Large intestine (tissue), 3 donors: ENCODE data around the gene SORCS2. TPM values are rescaled to one million over a fixed set of nuclear protein-coding genes. Genes with fewer than 3 reads are reported as not detected.
A peak's percentile ranks its signal among the peaks of the same experiment; 100 is the strongest.

Source experiments
- DNase-seq, 2 donors: peaks; one replicate each; pipeline versions ENCODE4 v3.0.0 to v3.0.0-alpha.2; 2013
- H3K27ac ChIP-seq: one replicate; pipeline ENCODE4 v1.5.1; 2013; ENCODE audit warnings: low read length
- H3K27me3 ChIP-seq: 2 replicates; pipeline ENCODE4 v1.6.1; 2013; ENCODE audit warnings: low read length; ENCODE audit not compliant: control insufficient read depth, insufficient read depth
- H3K36me3 ChIP-seq: 2 replicates; pipeline ENCODE4 v1.6.1; 2013; ENCODE audit warnings: low read length; ENCODE audit not compliant: control insufficient read depth, insufficient read depth
- H3K4me1 ChIP-seq: one replicate; pipeline ENCODE4 v1.6.1; 2013; ENCODE audit warnings: low read length; ENCODE audit not compliant: control insufficient read depth, insufficient read depth
- H3K4me3 ChIP-seq: one replicate; pipeline ENCODE4 v1.5.1; 2013; ENCODE audit warnings: low read length
- H3K9me3 ChIP-seq: one replicate; pipeline ENCODE4 v1.6.1; 2013; ENCODE audit warnings: mild to moderate bottlenecking, low read depth, low read length, moderate library complexity; ENCODE audit not compliant: control insufficient read depth
- WGBS: methylation state at CpG from one replicate; pipeline ENCODE4 v1.1.5; 2013; ENCODE audit warnings: low lambda C conversion rate; ENCODE audit not compliant: insufficient coverage; 5-methylcytosine and 5-hydroxymethylcytosine counted together
- polyA plus RNA-seq: library from polyadenylated mRNA; unstranded; fragments of 120-200 nt; gene quantifications from one replicate; pipeline ENCODE4 v1.2.1, GENCODE V29; 2013

SORCS2 gene
- polyA plus RNA-seq, 1 donor = 3.6 TPM

DNA sequence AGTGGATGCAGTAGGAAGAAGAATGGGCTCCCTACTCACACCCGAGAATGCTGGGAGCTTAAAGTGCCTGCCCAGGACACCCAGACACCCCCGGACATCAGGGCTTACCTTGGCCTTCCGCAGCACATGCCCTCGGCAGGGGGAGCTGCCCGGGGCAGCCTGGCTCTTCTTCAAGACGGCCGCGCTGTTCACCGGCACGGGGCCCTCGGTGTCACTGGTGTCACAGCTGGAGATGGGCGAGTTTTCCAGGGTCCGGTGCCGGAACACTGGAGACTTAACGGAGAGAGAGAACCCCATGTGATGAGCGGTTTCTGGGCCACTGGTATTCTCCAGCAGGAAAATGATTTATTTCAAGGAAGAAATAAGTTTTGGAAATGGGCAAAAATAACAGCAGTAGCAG lies 576.4 kb downstream of the SORCS2 start:
- WGBS = 91% methylated on average over 4 of the region's 16 CpGs
- H3K36me3 ChIP-seq = peaks cover 82% of the 10 kb centered on the region

DNA sequence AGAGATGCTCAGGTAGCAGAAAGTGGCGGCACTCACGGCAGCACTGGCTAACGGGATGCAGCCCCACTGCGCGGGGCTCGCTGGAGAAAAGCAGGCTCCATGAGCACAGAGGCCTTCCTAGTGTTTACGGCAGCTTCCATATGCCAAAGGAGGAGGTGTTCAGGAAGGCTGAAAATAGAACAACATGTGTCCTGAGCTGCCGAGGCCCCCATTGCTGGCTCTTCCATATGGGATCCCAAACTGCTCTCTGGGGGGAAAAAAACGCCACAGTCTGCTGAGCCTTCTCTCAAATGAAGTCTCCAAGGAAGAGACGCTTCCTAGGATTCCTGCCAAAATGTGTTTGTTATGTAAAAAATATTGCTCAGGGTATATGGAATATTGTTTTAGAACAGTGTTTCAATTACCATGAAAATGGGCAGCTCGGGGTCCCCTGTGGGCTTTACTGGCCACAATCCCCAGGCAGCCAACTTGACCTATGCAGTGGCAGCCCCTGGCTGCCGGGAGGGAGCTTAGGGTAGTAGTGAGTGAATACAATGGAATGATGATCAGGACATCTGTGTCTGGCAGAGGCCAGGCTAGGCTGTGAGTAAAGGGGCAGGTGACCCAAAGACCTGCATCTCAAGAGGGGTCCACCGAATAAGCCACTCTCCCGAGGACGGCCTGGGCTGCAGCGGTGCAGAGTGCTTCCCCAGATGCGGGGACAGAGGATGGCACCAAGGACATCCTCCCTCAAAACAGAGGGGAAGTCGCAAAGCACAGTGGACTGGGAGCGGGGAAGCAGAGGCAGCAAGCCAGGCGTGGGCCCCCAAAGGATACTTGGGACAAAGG lies 577.3 kb downstream of the SORCS2 start:
- Histone ChIP-seq H3K9me3 (no peaks in the 10 kb centered on the region), H3K27me3 (no peaks in the 10 kb centered on the region), H3K36me3 (peaks cover 85% of the 10 kb centered on the region), H3K27ac (no peak overlapping the region), H3K4me1 (peaks cover 29% of the 10 kb centered on the region), H3K4me3 (no peak overlapping the region)
- WGBS = 100% methylated on average over 1 of the region's 20 CpGs
- DNase-seq = no peak

More for the DNA sequence above, 576.4 kb downstream of the SORCS2 start:
- Histone ChIP-seq H3K4me3 (no peak overlapping the region), H3K27ac (no peak overlapping the region), H3K27me3 (no peaks in the 10 kb centered on the region), H3K4me1 (peaks cover 26% of the 10 kb centered on the region), H3K9me3 (no peaks in the 10 kb centered on the region)
- DNase-seq = no peak

DNA sequence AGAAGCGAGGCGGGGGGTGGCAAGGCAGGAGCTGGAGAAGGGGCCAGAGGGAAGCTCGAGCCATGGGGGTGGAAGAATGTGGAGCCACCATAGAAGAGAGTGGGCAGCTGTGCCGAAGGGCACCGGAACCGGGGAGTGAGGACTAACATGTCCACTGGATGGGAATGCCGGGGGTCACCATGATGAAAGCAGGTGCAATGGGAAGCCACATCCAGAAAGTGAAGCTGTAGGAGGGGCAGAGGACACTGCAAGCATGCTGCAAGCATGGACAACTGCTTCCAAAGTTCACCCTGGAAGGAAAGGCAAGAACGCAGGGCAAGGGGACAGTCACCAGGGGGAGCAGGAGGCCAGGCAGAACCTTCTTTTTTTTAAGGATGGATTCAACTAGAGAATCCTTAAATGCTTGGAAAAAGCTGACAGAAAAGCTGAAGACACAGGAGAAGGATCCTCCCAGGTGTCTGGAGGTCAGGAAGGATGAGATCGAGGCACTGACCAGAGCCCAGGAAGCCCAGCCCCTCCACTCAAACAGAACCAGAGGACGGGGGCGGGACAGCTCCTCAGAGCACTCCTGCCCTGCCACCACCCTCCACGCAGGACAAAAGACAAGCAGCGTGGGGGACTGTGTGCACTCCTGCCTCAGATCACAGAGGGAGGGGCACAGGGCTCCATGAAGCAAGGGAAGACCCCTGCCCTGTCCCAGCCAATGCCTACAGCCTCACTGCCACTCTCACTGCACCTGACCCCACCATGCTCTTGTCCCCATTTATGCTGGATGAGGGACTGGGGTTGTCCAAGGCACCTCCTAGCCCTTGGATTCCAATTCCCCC lies 578.1 kb downstream of the SORCS2 start:
- peak; percentile 63 to 64 for DNase-seq
- no CpG with 5 or more reads among the region's 13 CpGs for WGBS
- Histone ChIP-seq H3K9me3 (no peaks in the 10 kb centered on the region), H3K27ac (no peak overlapping the region), H3K36me3 (peaks cover 85% of the 10 kb centered on the region), H3K4me3 (no peak overlapping the region), H3K27me3 (no peaks in the 10 kb centered on the region), H3K4me1 (peaks cover 29% of the 10 kb centered on the region)

DNA sequence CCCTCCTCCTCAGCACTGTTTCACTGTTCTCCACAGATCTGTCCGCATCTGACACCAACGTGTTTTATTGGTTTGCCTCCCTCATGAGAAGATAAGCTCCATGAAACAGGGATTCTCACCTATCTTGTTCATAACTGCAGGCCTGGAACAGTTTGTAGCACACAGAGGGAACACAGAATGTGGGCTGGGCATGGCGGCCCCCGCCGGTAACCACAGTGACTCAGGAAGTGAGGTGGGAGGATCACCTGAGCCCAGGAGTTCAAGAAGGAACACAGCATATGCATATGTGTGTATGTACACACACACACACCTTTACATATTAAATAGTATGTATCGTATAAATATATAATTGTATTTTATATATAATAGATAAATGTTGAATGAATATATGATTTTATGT lies 578.7 kb downstream of the SORCS2 start:
- H3K4me3 ChIP-seq = no peak overlapping the region
- no peaks in the 10 kb centered on the region for H3K9me3 ChIP-seq
- WGBS = no CpG with 5 or more reads among the region's 6 CpGs
- H3K27ac ChIP-seq = no peak overlapping the region
- no peaks in the 10 kb centered on the region for H3K27me3 ChIP-seq
- DNase-seq = peak in 1 of 2 donors; percentile 41
- H3K4me1 ChIP-seq = peaks cover 29% of the 10 kb centered on the region
- peaks cover 84% of the 10 kb centered on the region for H3K36me3 ChIP-seq

DNA sequence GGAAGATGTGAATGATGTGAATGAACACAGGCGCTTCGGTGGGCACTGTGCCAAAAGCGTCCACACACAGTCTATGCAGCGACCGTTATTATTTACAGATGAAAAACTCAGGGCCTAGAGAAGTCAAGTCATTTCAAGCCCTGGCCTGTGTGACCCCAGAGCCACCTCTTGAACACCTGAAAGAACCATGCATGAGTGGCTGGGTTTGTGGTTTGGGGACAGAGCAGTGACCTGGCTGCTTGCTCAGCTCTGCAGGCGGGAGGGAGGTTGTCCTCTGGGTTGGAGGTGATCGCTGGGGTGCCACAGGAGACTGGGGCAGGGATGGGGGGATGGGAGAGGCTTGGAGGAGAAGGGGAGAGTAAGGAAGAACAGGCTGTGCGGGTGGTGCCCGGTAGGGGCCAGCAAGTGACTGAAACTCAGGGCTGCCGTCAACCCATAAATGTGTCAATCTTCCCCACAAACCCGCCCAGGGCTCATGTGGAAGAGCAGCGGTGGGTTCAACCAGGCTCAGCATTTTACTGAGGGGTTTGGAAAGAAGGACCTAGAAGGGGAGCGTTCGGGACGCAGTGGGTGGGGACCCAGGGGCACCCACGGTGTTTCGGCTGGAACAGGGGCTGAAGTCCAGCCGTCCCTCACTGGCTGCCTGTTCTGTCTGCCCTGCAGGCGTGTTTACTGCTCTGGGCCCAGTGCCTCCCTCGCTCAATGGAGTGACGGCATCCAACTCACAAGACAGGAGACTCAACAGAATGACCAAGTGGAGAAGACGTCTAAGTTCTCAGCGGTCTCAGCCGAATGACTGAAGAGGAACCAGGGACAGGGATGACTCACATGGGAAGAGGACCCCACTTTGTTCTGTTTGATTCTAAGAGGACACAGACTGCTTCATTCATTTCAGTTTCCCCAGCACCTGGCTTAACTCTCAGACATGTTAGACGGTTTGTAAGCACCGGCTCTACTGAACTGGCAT lies 579.5 kb downstream of the SORCS2 start:
- peaks cover 29% of the 10 kb centered on the region for H3K4me1 ChIP-seq
- H3K27ac ChIP-seq = peak overlapping the region; percentile 39
- H3K36me3 ChIP-seq = peaks cover 81% of the 10 kb centered on the region
- H3K27me3 ChIP-seq = no peaks in the 10 kb centered on the region
- no peak overlapping the region for H3K4me3 ChIP-seq
- DNase-seq = peak; percentile 82 to 91
- WGBS = 0% methylated on average over 2 of the region's 26 CpGs
- H3K9me3 ChIP-seq = no peaks in the 10 kb centered on the region

DNA sequence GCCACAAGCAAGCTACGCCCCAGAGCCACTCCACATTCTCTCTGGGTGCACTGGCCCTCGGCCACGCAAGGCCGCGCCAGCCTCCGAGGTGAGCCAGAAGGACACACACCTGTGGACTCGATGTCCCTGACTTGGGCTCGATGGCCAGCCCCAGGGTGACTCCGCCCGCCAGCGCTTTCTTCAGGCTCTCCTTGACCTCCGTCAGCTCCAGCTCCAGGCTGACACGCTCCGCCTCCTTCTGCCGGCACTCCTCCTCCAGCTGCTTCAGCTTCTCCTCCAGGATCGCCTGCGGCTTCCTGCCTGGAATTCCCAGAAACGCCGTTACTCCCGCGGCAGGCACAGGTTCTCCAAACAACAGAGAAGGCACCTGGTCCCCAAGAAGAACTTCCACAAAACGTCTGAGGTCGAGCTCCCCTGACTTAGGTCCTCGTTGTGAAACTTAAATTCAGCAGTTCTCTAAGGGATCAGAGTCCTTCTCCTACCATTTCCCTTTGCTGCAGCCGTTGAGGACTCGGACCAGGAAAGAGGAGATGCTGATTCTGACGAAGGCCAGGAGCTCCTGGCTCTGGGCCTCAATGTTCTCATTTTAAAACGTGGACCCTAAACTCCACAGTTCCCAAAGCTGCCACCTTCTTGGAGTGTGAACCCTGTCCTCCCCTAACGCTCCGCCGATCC lies 580.5 kb downstream of the SORCS2 start:
- peaks cover 81% of the 10 kb centered on the region for H3K36me3 ChIP-seq
- WGBS = no CpG with 5 or more reads among the region's 31 CpGs
- H3K27me3 ChIP-seq = no peaks in the 10 kb centered on the region
- peaks cover 29% of the 10 kb centered on the region for H3K4me1 ChIP-seq
- H3K27ac ChIP-seq = peak overlapping the region; percentile 39
- H3K9me3 ChIP-seq = no peaks in the 10 kb centered on the region
- no peak overlapping the region for H3K4me3 ChIP-seq
- DNase-seq = peak; percentile 35 to 63

DNA sequence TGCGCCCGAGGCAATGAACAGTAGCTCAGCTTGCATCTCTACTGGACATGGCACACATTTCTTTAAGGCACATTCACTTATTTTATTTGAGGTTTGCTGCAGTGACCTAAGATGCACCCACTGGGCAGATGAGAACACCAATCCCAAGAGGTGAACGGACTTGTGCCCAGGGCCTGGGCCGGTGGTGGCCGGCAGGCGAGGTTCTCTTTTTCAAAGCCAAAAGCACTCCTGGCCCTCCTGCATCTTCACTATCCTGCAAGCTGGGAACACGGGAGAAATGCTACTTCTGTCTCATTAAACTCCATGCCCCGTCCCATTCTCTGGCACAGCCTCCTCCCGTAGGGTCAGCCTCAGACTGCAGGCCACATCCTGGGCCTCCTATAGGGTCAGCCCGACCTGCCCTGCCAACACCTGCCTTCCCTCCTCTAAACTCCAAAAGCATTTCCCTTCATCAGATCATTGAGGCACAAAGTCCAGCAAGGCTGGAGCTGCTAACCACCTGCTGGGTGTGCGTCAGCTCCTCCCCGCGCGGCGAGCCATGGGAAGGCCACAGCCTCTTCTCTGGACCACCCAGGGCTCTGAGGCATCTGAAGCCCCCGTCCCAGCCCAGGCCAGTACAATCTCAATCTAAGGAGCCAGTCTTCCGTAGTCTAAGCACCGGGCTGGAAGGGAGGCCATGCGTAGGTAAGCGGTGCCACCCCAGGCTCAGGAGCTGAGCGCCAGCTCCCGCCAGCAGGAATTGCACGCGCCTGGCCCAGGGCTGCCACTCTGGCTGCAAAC lies 581.3 kb downstream of the SORCS2 start:
- peak overlapping the region; percentile 39 for H3K27ac ChIP-seq
- peaks cover 29% of the 10 kb centered on the region for H3K4me1 ChIP-seq
- no CpG with 5 or more reads among the region's 24 CpGs for WGBS
- H3K27me3 ChIP-seq = no peaks in the 10 kb centered on the region
- no peak overlapping the region for H3K4me3 ChIP-seq
- H3K9me3 ChIP-seq = no peaks in the 10 kb centered on the region
- DNase-seq = peak in 1 of 2 donors; percentile 73
- peaks cover 81% of the 10 kb centered on the region for H3K36me3 ChIP-seq

DNA sequence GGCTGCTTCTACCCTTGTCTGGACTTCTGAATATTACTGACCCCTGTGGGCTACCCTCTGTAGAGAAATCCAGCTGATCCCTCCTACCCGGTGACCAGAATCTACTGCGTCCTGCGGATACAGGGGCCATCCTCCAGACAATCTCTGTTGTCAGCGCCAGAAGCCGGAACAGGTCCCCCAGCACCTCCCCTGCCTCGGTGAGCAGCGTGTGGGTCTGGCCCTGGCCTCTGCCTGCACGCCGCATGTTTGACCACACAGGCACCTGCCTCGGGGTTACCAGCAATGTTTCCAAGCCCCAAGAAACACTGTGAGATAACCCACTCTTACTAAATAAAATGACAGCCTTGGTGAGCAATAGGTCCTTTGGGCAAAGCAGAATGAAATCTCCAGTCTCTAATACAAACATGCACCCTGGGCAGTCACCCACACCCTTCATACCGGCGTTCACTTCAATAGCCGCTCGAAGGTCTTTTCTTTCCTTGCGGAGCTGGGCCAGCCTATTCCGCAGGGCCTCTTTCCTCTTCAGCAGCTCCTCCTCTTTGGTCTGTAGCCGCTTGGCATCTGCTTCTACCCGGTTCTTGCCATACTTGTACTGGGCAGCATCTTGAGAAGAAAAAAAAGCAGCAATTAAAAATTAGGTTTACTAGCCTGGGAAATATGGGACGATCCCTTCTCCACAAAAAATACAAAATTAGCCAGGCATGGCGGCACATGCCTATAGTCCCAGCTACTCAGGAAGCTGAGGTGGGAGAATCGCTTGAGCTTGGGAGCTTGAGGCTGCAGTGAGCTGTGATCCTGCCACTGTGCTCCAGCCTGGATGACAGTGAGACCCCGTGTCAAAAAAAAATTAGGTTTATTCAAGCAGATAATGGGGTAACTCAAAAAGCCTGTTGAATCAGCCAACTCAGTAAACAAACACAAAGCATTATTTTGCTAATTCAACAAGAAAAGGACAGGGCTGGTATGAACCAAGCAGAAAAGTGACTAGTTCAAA lies 582.3 kb downstream of the SORCS2 start:
- H3K4me1 ChIP-seq = peaks cover 29% of the 10 kb centered on the region

More for the DNA sequence above, 582.3 kb downstream of the SORCS2 start:
- WGBS = no CpG with 5 or more reads among the region's 22 CpGs
- DNase-seq = no peak
- H3K4me3 ChIP-seq = no peak overlapping the region
- H3K9me3 ChIP-seq = no peaks in the 10 kb centered on the region
- H3K27me3 ChIP-seq = no peaks in the 10 kb centered on the region
- peaks cover 73% of the 10 kb centered on the region for H3K36me3 ChIP-seq
- no peak overlapping the region for H3K27ac ChIP-seq
